HG02840 (cell line): Measurements from ENCODE around the gene PPP4R3B.
"Not testable (repeated sequence)": the region's sequence is repeated elsewhere in the genome, so short reads cannot be mapped to it uniquely, and the experiment has no call there.

Source experiments
- ATAC-seq: cut with Tn5 transposase; IDR thresholded peaks from one replicate; pipeline ENCODE4 v1.9.1; 2021; ENCODE audit warnings: mild to moderate bottlenecking, moderate library complexity, moderate number of reproducible peaks; ENCODE audit not compliant: unreplicated experiment, low FRiP score

The PPP4R3B gene

GRCh38 chr2:55598056-55598795 lies 19.2 kb downstream of the PPP4R3B start:
- ATAC-seq, result no peak

- ATAC-seq, result not testable (repeated sequence)
These were observed 20.6 kb downstream of the PPP4R3B start for GRCh38 chr2:55596795-55597194.

- ATAC-seq, result no peak
These were observed 21.9 kb downstream of the PPP4R3B start for GRCh38 chr2:55595536-55595935.

GRCh38 chr2:55592130-55592529 lies 25.3 kb downstream of the PPP4R3B start:
- no peak for ATAC-seq

GRCh38 chr2:55590810-55591440 lies 26.5 kb downstream of the PPP4R3B start:
- no peak for ATAC-seq

GRCh38 chr2:55585451-55586080 lies 31.9 kb downstream of the PPP4R3B start:
- no peak for ATAC-seq

GRCh38 chr2:55581874-55582547 lies 35.4 kb downstream of the PPP4R3B start:
- no peak for ATAC-seq

- ATAC-seq, result no peak
These were observed 36.0 kb downstream of the PPP4R3B start for GRCh38 chr2:55581435-55581834.

GRCh38 chr2:55569002-55569401 lies 48.4 kb downstream of the PPP4R3B start:
- not testable (repeated sequence) for ATAC-seq

- no peak for ATAC-seq
These were observed 50.1 kb downstream of the PPP4R3B start for GRCh38 chr2:55567298-55567697.

GRCh38 chr2:55565613-55566012 lies 51.8 kb downstream of the PPP4R3B start:
- ATAC-seq, result no peak

GRCh38 chr2:55560855-55561254 lies 56.6 kb downstream of the PPP4R3B start:
- no peak for ATAC-seq

GRCh38 chr2:55556809-55557208 lies 60.6 kb downstream of the PPP4R3B start:
- no peak for ATAC-seq

GRCh38 chr2:55555977-55556376 lies 61.4 kb downstream of the PPP4R3B start:
- ATAC-seq, result no peak

GRCh38 chr2:55553321-55553720 lies 64.1 kb downstream of the PPP4R3B start:
- ATAC-seq, result no peak

- ATAC-seq, result no peak
These were observed 66.9 kb downstream of the PPP4R3B start for GRCh38 chr2:55550368-55551102.

GRCh38 chr2:55547679-55548078 lies 69.7 kb downstream of the PPP4R3B start:
- not testable (repeated sequence) for ATAC-seq

GRCh38 chr2:55547001-55547400 lies 70.4 kb downstream of the PPP4R3B start:
- no peak for ATAC-seq

- no peak for ATAC-seq
These were observed 86.8 kb downstream of the PPP4R3B start for GRCh38 chr2:55530539-55531081.

- ATAC-seq, result no peak
These were observed 91.2 kb downstream of the PPP4R3B start for GRCh38 chr2:55526174-55526573.
